Measurements from ENCODE around the gene ABCC3. TPM values are rescaled to one million over a fixed set of nuclear protein-coding genes. Genes with fewer than 3 reads are reported as not detected.
A peak's percentile ranks its signal among the peaks of the same experiment; 100 is the strongest.

ABCC3 gene
- total RNA-seq, 2 donors from 2014 or later: 0.22 to 0.91 TPM

DNA sequence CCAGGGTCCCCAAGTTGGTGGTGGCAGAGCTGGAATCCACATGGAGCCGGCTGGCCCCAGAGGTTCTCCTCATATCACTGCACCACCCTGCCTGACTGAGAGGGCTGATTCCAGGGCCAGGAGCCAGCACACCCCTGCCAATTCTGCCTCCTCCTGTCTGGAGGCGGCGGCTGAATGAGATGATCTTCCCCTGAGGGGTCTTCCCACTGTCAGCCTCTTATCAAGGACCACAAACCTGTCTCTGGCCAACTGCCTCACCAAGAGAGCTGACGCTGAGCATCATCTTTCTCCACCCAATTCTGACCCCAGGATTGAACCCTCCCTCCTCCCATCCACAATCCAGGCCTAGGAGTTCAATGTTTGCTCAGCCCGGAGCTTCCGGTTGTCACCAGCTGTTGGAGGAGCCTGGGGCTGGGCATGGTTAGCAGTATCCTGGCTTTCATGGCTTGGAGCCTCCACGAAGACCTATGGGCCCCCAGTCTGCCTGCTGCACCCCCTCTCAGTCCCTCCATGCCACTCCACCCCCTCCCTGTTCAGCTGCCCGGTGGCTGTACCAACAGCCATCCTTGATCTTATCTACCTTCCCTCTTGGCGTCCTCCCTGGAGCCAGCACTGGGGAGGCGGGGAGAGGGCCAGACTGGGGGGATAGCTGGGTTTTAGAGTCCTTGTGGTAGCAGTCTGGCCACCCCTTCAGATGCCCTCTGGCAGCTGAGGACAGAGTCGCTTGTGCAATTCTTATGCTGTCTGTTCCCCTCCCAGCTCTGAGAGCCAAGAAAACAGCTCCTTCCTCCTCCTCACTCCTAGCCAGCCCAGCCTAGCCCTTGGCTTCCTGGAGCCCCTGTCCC, 25.6 kb downstream of the ABCC3 start:
- Mint-ChIP-seq H3K4me3 (no peak overlapping the region), H3K27ac (peak overlapping the region; percentile 60)
- H3K27ac ChIP-seq (ENCODE audit: low read depth, low read length): no peak overlapping the region

DNA sequence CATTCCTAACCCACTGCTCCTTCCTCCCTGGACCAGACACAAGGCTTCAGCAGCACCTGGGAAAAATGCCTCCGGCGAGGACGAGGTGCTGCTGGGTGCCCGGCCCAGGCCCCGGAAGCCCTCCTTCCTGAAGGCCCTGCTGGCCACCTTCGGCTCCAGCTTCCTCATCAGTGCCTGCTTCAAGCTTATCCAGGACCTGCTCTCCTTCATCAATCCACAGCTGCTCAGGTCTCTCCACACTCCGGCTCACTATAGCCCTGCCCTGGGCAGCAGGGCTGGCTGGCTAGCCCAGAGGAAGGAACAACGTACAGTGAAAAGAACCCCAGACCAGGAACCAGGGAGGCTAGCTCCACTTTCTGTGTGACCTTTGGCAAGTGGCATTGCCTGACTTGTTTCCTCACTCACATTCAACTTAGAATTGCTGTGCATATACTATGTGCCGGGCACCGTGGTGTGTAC, 26.2 kb downstream of the ABCC3 start:
- Histone ChIP-seq H3K36me3 (ENCODE audit: control insufficient read depth, insufficient read depth, low read length) (no peaks in the 10 kb centered on the region), H3K27me3 (ENCODE audit: control insufficient read depth, insufficient read depth, low read length, poor library complexity, severe bottlenecking) (no peaks in the 10 kb centered on the region), H3K4me1 (ENCODE audit: control insufficient read depth, insufficient read depth, low read length) (peaks cover 6% of the 10 kb centered on the region), H3K9ac (ENCODE audit: extremely low read depth, low read length, poor library complexity, severe bottlenecking) (no peak overlapping the region), H3K9me3 (ENCODE audit: control insufficient read depth, low read length) (no peaks in the 10 kb centered on the region), H3K4me3 (ENCODE audit: low read length) (no peak overlapping the region), H3K27ac (ENCODE audit: low read depth, low read length) (no peak overlapping the region)
- 89 to 91% methylated on average over 6 to 10 of the region's 10 CpGs for WGBS, 2 experiments (ENCODE audit: insufficient coverage in 1 of 2, insufficient read length in 1 of 2)
- H3K27ac Mint-ChIP-seq: peak overlapping the region; percentile 60
- TF ChIP-seq, protein P1, sequence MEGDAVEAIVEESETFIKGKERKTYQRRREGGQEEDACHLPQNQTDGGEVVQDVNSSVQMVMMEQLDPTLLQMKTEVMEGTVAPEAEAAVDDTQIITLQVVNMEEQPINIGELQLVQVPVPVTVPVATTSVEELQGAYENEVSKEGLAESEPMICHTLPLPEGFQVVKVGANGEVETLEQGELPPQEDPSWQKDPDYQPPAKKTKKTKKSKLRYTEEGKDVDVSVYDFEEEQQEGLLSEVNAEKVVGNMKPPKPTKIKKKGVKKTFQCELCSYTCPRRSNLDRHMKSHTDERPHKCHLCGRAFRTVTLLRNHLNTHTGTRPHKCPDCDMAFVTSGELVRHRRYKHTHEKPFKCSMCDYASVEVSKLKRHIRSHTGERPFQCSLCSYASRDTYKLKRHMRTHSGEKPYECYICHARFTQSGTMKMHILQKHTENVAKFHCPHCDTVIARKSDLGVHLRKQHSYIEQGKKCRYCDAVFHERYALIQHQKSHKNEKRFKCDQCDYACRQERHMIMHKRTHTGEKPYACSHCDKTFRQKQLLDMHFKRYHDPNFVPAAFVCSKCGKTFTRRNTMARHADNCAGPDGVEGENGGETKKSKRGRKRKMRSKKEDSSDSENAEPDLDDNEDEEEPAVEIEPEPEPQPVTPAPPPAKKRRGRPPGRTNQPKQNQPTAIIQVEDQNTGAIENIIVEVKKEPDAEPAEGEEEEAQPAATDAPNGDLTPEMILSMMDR (conservative IDR thresholded peaks at IDR 0.05): no peak
- H3K4me3 Mint-ChIP-seq: no peak overlapping the region
- no peak for DNase-seq
- peaks cover 2% of the 10 kb centered on the region for H3K27me3 Mint-ChIP-seq (ENCODE audit: insufficient read depth)
- no peaks in the 10 kb centered on the region for H3K9me3 Mint-ChIP-seq
- H3K4me1 Mint-ChIP-seq: peaks cover 29% of the 10 kb centered on the region
- no peaks in the 10 kb centered on the region for H3K36me3 Mint-ChIP-seq (ENCODE audit: low read depth)

More for the DNA sequence above, 25.6 kb downstream of the ABCC3 start:
- peaks cover 27% of the 10 kb centered on the region for H3K4me1 Mint-ChIP-seq
- no peaks in the 10 kb centered on the region for H3K36me3 ChIP-seq (ENCODE audit: control insufficient read depth, insufficient read depth, low read length)
- H3K27me3 Mint-ChIP-seq (ENCODE audit: insufficient read depth): peaks cover 2% of the 10 kb centered on the region
- 86 to 89% methylated on average over 7 to 11 of the region's 11 CpGs for WGBS, 2 experiments (ENCODE audit: insufficient coverage in 1 of 2, insufficient read length in 1 of 2)
- H3K36me3 Mint-ChIP-seq (ENCODE audit: low read depth): no peaks in the 10 kb centered on the region
- H3K4me1 ChIP-seq (ENCODE audit: control insufficient read depth, insufficient read depth, low read length): peaks cover 6% of the 10 kb centered on the region
- peak; percentile 72 for DNase-seq
- H3K9me3 ChIP-seq (ENCODE audit: control insufficient read depth, low read length): no peaks in the 10 kb centered on the region
- no peak overlapping the region for H3K4me3 ChIP-seq (ENCODE audit: low read length)
- no peaks in the 10 kb centered on the region for H3K27me3 ChIP-seq (ENCODE audit: control insufficient read depth, insufficient read depth, low read length, poor library complexity, severe bottlenecking)
- no peak overlapping the region for H3K9ac ChIP-seq (ENCODE audit: extremely low read depth, low read length, poor library complexity, severe bottlenecking)
- TF ChIP-seq, protein P1 (conservative IDR thresholded peaks at IDR 0.05): no peak
- no peaks in the 10 kb centered on the region for H3K9me3 Mint-ChIP-seq

DNA sequence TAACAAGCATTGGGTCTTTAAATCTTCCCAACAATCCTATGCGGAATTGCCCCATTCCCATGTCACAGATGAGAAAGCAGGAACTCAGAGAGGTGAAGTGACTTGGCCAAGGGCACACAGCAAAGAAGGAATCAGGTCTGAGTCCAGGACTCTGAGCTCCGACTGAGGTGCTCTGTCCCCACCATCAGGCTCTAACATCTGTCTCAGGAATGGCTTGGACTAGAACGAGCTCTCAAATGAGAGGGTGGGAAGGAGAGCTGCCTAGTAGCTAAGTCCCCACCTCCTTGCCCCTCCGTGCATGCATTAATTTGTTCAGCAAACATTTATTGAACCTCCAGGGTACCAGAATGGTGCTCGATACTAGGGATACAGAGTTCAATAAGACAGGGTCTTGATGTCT, 26.7 kb downstream of the ABCC3 start:
- H3K4me3 Mint-ChIP-seq: no peak overlapping the region
- peaks cover 29% of the 10 kb centered on the region for H3K4me1 Mint-ChIP-seq
- no peaks in the 10 kb centered on the region for H3K9me3 Mint-ChIP-seq

More for the DNA sequence above, 26.7 kb downstream of the ABCC3 start:
- Histone ChIP-seq H3K9ac (ENCODE audit: extremely low read depth, low read length, poor library complexity, severe bottlenecking) (no peak overlapping the region), H3K36me3 (ENCODE audit: control insufficient read depth, insufficient read depth, low read length) (no peaks in the 10 kb centered on the region), H3K4me1 (ENCODE audit: control insufficient read depth, insufficient read depth, low read length) (peaks cover 6% of the 10 kb centered on the region), H3K9me3 (ENCODE audit: control insufficient read depth, low read length) (no peaks in the 10 kb centered on the region), H3K4me3 (ENCODE audit: low read length) (no peak overlapping the region), H3K27me3 (ENCODE audit: control insufficient read depth, insufficient read depth, low read length, poor library complexity, severe bottlenecking) (no peaks in the 10 kb centered on the region), H3K27ac (ENCODE audit: low read depth, low read length) (no peak overlapping the region)
- no peak for DNase-seq
- TF ChIP-seq, protein P1 (conservative IDR thresholded peaks at IDR 0.05): no peak
- no peaks in the 10 kb centered on the region for H3K36me3 Mint-ChIP-seq (ENCODE audit: low read depth)
- peaks cover 2% of the 10 kb centered on the region for H3K27me3 Mint-ChIP-seq (ENCODE audit: insufficient read depth)
- WGBS, 2 experiments (ENCODE audit: insufficient coverage in 1 of 2, insufficient read length in 1 of 2): 89 to 90% methylated on average over 5 of the region's 5 CpGs
- H3K27ac Mint-ChIP-seq: peak overlapping the region; percentile 90
